ENCODE measurements around the gene OSBPL6. TPM values are rescaled to one million over a fixed set of nuclear protein-coding genes. Genes with fewer than 3 reads are reported as not detected.
"Not testable (repeated sequence)": the region's sequence is repeated elsewhere in the genome, so short reads cannot be mapped to it uniquely, and the experiment has no call there.

The OSBPL6 gene
- total and polyA plus RNA-seq, 7 donors: 0.23 to 3.2 (median 1.5) TPM

DNA sequence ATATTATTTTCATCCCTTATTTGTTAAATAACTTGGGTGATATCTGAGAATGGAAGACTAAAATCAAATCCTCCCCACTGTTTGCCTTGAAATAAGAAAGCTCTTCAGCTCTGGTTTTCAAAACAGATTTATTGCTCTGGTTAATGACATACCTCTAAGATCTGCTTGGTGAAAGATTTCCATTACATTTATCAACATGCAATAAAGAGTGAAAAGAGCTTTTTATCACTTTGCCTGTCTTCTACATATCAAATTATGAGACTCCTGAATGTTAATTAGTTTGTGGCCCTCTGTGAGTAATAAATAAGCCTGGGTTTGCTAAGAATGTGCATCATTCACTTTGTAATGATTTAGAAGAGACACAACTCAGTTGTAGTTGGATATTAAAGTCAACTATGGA is 140.9 kb downstream of the OSBPL6 start:
- Histone ChIP-seq H3K36me3 (no peaks in the 10 kb centered on the region), H3K27ac (no peak overlapping the region), H3K4me3 (no peak overlapping the region), H3K27me3 (no peaks in the 10 kb centered on the region), H3K4me1 (peaks cover 0 to 4% (median 0%) of the 10 kb centered on the region in 4 donors), H3K9me3 (no peaks in the 10 kb centered on the region)
- intact Hi-C loops (cut with DNase I): no loop called here
- no peak for DNase-seq
- TF ChIP-seq, protein P1, sequence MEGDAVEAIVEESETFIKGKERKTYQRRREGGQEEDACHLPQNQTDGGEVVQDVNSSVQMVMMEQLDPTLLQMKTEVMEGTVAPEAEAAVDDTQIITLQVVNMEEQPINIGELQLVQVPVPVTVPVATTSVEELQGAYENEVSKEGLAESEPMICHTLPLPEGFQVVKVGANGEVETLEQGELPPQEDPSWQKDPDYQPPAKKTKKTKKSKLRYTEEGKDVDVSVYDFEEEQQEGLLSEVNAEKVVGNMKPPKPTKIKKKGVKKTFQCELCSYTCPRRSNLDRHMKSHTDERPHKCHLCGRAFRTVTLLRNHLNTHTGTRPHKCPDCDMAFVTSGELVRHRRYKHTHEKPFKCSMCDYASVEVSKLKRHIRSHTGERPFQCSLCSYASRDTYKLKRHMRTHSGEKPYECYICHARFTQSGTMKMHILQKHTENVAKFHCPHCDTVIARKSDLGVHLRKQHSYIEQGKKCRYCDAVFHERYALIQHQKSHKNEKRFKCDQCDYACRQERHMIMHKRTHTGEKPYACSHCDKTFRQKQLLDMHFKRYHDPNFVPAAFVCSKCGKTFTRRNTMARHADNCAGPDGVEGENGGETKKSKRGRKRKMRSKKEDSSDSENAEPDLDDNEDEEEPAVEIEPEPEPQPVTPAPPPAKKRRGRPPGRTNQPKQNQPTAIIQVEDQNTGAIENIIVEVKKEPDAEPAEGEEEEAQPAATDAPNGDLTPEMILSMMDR (IDR thresholded peaks at IDR 0.05): no peak
- TF ChIP-seq POLR2A (IDR thresholded peaks at IDR 0.05): no peak
- no peak for TF ChIP-seq EP300 (IDR thresholded peaks at IDR 0.05)
- no peak for TF ChIP-seq POLR2AphosphoS5 (IDR thresholded peaks at IDR 0.05)

DNA sequence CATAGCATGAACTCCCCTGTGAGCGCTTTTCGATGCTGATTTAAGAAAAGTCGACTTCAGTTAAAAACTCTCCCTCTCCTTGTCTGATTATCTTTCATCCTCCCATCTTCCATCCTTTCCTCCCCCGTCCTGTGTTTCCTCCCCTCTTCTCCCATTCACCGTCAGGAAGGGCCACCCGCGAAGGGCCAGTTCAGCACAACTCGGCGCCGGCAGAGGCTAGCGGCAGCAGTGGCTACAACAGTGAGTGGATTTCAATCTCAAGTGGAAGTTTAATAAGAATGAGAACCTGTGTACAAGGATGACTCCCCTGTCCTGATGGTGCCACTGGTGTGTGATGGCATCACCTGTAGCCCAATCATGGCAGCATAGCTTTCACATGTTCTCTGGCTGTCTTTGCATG is 149.8 kb downstream of the OSBPL6 start:
- WGBS, 2 donors: 90 to 96% methylated on average over 11 of the region's 11 CpGs
- intact Hi-C loops (cut with DNase I): no loop called here
- no peaks in the 10 kb centered on the region for H3K9me3 ChIP-seq

DNA sequence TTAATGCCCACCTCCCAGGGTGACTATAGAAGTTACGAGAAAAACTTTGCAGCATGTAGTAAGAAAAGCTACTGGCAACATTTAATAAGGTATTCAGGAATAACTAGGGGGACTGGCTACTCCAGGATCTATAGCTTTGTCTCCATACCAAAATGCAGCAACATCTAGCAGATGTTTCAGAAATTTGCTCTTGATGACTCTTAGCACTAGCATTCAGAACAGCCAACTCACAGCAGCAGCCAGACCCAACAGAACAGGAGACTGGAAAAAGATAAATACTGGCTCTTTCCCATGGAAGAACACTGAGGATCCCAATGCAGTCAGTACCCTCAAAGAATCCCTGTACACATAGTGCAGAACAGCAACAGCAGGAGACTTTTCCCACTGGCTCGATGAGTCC is 151.6 kb downstream of the OSBPL6 start:
- Histone ChIP-seq H3K27me3 (no peaks in the 10 kb centered on the region), H3K4me1 (no peaks in the 10 kb centered on the region), H3K27ac (no peak overlapping the region), H3K36me3 (no peaks in the 10 kb centered on the region), H3K4me3 (no peak overlapping the region), H3K9me3 (no peaks in the 10 kb centered on the region)
- no peak for DNase-seq
- 93 to 99% methylated on average over 2 of the region's 2 CpGs for WGBS, 2 donors
- TF ChIP-seq POLR2AphosphoS5 (IDR thresholded peaks at IDR 0.05): no peak
- no peak for TF ChIP-seq POLR2A (IDR thresholded peaks at IDR 0.05)
- intact Hi-C loops (cut with DNase I): no loop called here

More for the DNA sequence above, 149.8 kb downstream of the OSBPL6 start:
- Histone ChIP-seq H3K36me3 (no peaks in the 10 kb centered on the region), H3K4me1 (no peaks in the 10 kb centered on the region), H3K27me3 (no peaks in the 10 kb centered on the region), H3K4me3 (no peak overlapping the region), H3K27ac (no peak overlapping the region)
- DNase-seq: no peak
- TF ChIP-seq POLR2AphosphoS5 (IDR thresholded peaks at IDR 0.05) (no peak), POLR2A (IDR thresholded peaks at IDR 0.05) (no peak), EP300 (IDR thresholded peaks at IDR 0.05) (no peak)
- TF ChIP-seq, protein P1 (IDR thresholded peaks at IDR 0.05): no peak

DNA sequence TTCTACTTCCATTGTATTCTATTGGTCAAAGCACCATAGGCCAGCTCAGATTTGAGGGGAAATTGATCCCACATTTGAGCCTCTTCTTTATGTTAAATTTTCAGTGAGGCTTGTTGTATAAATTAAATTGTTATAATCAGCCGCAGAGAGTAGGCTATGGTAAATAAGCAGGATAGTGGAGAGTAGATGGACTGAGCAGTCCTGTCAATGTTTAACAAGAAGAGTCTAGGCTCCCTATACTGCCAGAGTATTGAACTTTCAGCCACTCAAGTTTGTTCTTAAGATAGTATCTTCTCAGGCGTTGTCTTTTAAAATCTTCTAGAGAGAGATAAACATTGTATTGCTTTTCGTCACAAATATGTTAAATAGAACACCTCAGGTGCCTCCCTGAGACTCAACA is 155.7 kb downstream of the OSBPL6 start:
- no peak overlapping the region for H3K4me3 ChIP-seq

DNA sequence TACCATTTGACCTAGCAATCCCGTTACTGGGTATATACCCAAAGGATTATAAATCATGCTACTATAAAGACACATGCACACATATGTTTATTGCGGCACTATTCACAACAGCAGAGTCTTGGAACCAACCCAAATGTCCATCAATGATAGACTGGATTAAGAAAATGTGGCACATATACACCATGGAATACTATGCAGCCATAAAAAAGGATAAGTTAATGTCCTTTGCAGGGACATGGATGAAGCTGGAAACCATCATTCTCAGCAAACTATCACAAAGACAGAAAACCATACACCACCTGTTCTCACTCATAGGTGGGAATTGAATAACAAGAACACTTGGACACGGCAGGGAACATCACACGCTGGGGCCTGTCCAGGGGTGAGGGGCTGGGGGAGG is 163.4 kb downstream of the OSBPL6 start:
- intact Hi-C loops (cut with DNase I); H3K27me3 ChIP-seq; H3K4me1 ChIP-seq; H3K36me3 ChIP-seq; H3K9me3 ChIP-seq; DNase-seq; H3K4me3 ChIP-seq; H3K27ac ChIP-seq: not testable (repeated sequence)
- 96% methylated on average over 4 of the region's 4 CpGs for WGBS, 2 donors

More for the DNA sequence above, 155.7 kb downstream of the OSBPL6 start:
- Histone ChIP-seq H3K4me1 (no peaks in the 10 kb centered on the region), H3K27ac (no peak overlapping the region), H3K9me3 (no peaks in the 10 kb centered on the region), H3K27me3 (no peaks in the 10 kb centered on the region), H3K36me3 (no peaks in the 10 kb centered on the region)
- TF ChIP-seq POLR2AphosphoS5 (IDR thresholded peaks at IDR 0.05): no peak
- TF ChIP-seq, protein P1 (IDR thresholded peaks at IDR 0.05): no peak
- no peak for TF ChIP-seq POLR2A (IDR thresholded peaks at IDR 0.05)
- no peak for TF ChIP-seq EP300 (IDR thresholded peaks at IDR 0.05)
- WGBS, 2 donors: 56 to 77% methylated on average over 3 of the region's 3 CpGs
- intact Hi-C loops (cut with DNase I): no loop called here
- DNase-seq: no peak

DNA sequence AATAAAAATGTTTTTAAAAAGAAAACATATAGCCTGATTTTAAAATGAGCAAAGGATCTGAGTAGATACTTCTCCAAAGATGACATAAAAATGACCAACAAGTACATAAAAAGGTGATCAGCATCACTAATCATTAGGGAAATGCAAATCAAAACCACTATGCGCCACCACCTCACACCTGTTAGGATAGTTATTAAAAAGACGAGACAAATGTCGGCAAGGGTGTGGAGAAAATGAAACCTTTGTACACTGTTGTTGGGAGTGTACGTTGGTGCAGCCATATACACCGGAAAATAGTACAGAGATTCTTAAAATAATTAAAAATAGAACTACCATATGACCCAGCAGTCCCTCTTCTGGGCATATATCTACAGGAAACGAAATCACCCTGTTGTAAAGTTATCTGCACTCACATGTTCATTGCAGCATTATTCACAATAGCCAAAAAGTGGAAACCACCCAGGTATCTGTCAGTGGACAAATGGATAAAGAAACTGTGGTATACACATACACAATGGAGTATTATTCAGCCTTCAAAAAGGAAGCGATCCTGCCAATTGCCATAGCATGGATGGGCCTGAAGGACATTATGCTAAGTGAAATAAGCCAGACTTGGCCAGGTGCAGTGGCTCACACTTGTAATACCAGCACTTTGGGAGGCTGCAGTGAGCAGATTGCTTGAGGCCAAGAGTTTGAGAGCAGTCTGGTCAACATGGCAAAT is 165.0 kb downstream of the OSBPL6 start:
- Histone ChIP-seq H3K9me3 (peaks cover 0 to 3% (median 0%) of the 10 kb centered on the region in 4 donors), H3K4me3 (no peak overlapping the region), H3K4me1 (no peaks in the 10 kb centered on the region), H3K27me3 (no peaks in the 10 kb centered on the region), H3K36me3 (no peaks in the 10 kb centered on the region), H3K27ac (no peak overlapping the region)
- no peak for DNase-seq
- no peak for TF ChIP-seq POLR2AphosphoS5 (IDR thresholded peaks at IDR 0.05)
- no peak for TF ChIP-seq POLR2A (IDR thresholded peaks at IDR 0.05)
- no peak for TF ChIP-seq EP300 (IDR thresholded peaks at IDR 0.05)
- TF ChIP-seq, protein P1 (IDR thresholded peaks at IDR 0.05): no peak
- 75 to 92% methylated on average over 7 of the region's 7 CpGs for WGBS, 2 donors
- intact Hi-C loops (cut with DNase I): no loop called here

Measured in sigmoid colon (tissue), 7 donors.